ENCODE results near the gene BCDIN3D. TPM values are rescaled to one million over a fixed set of nuclear protein-coding genes. Genes with fewer than 3 reads are reported as not detected.
A peak's percentile ranks its signal among the peaks of the same experiment; 100 is the strongest.
"Not testable (repeated sequence)": the region's sequence is repeated elsewhere in the genome, so short reads cannot be mapped to it uniquely, and the experiment has no call there.

The BCDIN3D gene, protein sequence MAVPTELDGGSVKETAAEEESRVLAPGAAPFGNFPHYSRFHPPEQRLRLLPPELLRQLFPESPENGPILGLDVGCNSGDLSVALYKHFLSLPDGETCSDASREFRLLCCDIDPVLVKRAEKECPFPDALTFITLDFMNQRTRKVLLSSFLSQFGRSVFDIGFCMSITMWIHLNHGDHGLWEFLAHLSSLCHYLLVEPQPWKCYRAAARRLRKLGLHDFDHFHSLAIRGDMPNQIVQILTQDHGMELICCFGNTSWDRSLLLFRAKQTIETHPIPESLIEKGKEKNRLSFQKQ
- 3.7 TPM for polyA plus RNA-seq (2013, experiment 1 of 2; ENCODE audit: insufficient read length)
- 3.4 TPM for polyA plus RNA-seq (2013, experiment 2 of 2; ENCODE audit: insufficient read length)

DNA sequence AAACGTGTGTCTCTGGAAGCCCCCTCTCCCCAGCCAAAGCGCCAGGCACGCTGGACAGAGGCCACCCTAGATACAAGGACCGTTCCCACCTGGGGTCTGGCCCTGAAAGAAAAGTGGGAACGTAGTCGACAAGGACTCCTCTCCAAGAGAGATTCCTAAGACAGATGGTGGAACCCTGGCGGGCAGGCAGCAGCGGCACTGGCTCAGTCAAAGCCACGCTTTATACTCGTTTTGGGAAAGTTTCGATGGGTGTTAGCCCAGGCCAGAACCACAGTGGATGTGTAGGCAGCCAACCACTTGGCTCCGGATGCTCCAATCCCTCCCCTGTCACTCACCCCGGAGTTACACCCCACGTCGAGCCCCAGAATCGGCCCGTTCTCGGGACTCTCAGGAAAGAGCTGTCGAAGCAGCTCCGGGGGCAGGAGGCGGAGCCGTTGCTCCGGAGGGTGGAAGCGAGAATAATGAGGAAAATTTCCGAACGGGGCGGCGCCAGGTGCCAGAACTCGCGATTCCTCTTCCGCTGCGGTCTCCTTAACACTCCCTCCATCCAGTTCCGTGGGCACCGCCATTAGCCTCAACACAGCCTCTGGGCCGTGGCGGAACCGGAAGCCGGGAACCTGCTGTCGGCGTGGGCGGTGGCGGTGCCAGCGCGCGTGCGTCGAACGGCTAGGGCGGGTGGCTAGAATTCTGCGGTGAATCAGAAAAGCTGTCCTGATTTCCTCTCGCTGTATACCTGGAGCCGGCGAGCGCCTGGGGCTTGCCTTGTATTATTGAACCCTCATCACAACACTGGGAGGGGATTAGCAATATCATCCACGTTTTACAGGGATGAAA lies at the start of gene BCDIN3D:
Gene BCDIN3D, minus strand, starts transcription at position 588 of the 834 bp plus-strand sequence. Its CDS starts 19 bp downstream, at position 569.
- DNase-seq, result peak; percentile 92

GRCh38 chr12:49892084-49892731 lies 49.3 kb upstream of the BCDIN3D start:
- no peak for DNase-seq

GRCh38 chr12:49891476-49891875 lies 48.6 kb upstream of the BCDIN3D start:
- no peak for DNase-seq

DNA sequence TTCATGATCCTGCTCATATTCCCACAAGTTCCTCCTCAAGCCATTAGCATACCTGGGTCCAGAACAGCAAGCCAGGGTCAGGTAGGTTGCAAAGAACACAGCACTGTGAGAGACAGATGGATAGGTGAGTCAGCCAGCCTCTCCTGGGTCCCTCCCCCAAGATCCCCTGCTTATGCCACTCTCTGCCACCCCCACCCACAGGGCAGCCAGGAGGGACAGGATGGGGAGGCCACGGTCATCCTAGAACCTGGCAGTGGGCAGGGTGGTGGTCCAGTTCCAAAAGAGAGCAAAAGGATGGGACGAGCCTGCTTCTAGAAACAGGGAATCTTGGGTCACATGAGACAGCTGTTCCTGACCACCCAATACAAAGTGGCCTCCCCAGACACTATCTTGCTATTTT lies 48.1 kb upstream of the BCDIN3D start:
- DNase-seq, result no peak

- no peak for DNase-seq
Observed at GRCh38 chr12:49890096-49890461, 47.2 kb upstream of the BCDIN3D start.

GRCh38 chr12:49889361-49890095 lies 46.6 kb upstream of the BCDIN3D start:
- no peak for DNase-seq

- DNase-seq, result no peak
Observed at GRCh38 chr12:49888461-49889151, 45.7 kb upstream of the BCDIN3D start.

DNA sequence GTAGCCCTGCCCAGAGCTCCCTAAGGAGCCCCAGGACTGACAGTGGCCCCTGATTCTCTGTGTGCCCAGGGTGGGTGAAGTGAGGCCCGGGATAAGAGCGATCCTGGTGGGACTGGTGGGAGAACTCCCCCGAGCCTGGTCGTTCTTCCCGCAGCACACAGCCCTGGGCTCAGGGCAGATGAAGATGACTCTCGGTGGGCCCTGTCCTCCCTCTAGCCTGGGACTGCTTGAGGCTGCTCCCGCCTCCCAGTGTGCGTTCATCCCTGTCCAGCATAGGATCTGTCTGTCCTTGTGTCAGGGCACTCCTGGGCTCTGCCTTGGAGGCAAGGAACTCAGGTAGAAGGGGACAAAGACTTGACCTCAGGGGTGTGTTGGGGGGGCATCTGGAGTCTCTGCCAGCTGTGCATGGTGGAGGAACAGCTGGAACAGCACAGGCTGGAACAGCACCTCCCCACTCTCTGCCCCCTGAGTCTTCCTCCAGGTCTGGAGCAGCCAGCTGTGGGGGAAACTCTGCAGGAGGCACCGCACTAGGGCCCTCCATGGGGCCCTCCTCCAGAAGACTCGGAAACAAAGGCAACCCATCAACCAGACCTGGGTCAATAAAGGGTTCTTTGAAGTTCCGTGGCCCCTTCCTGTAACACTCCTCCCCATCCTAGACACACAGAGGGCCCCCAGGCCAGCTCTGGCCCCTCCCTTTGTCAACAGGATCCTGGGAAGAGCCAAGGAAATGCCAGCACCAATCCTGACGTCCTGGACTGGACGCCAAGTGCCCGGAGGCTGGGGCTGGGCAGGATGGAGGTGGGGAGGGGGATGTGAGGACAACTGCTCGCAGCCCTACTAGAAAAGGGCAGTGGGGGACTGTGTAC lies 44.9 kb upstream of the BCDIN3D start:
- no peak for DNase-seq

DNA sequence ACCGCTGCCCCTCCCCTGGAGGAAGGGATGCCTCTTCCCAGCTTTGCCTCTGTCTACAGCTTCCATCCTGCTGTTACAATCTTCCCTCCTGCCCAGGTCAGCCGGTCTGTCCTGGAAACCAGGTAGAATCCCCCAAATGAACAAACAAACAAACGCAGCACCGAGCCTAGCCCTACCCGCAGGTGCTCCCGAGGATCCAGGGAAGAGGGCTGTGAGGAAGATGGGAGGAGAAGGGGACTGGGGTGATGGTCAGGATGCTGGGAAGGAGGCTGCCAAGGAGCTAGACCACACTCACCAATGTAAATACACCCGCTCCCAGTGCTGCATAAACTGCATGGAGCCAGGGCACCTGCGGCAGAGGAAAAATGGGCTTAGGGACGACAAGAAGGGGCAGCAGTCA lies 44.2 kb upstream of the BCDIN3D start:
- DNase-seq, result no peak

DNA sequence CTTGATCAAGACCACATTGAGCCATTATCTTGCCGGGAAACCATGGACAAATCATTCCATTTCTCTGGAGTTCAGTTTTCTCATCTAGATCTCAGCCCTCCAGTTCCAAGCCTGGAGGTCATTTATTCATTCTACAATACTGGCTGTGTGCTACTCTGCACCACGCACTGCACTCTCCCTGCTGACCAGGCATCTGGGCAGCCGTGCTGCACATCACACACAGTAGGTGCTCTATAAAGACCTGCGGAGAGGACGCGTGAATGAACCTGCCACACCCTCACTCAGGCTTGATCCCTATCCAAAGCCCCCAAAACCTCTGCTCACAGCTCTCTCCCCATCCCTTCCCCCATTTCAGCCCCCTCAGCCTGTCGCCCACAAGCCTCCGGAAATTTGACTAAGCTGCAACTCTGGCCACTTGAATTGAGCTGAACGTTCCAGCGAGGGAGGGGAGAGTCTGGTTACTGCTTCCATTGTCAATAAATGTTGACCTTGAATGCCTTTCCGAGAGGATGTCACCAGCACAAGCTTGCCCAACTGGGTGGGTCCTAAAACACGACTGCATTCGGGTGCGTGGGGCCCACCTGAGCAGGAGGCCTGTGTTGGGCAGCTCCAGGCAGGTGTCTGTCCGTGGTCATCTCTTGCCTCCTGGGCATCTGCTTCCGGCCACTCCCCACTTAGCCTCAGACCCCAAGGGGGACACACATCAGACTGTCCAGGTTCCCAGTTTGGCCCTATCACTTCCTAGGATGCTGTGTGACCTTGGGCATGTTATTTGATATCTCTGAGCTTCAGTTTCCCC lies 43.0 kb upstream of the BCDIN3D start:
- DNase-seq, result no peak

GRCh38 chr12:49885118-49885517 lies 42.2 kb upstream of the BCDIN3D start:
- no peak for DNase-seq

- DNase-seq, result no peak
Observed at GRCh38 chr12:49882851-49883464, 40.1 kb upstream of the BCDIN3D start.

- DNase-seq, result no peak
Observed at GRCh38 chr12:49882248-49882850, 39.4 kb upstream of the BCDIN3D start.

DNA sequence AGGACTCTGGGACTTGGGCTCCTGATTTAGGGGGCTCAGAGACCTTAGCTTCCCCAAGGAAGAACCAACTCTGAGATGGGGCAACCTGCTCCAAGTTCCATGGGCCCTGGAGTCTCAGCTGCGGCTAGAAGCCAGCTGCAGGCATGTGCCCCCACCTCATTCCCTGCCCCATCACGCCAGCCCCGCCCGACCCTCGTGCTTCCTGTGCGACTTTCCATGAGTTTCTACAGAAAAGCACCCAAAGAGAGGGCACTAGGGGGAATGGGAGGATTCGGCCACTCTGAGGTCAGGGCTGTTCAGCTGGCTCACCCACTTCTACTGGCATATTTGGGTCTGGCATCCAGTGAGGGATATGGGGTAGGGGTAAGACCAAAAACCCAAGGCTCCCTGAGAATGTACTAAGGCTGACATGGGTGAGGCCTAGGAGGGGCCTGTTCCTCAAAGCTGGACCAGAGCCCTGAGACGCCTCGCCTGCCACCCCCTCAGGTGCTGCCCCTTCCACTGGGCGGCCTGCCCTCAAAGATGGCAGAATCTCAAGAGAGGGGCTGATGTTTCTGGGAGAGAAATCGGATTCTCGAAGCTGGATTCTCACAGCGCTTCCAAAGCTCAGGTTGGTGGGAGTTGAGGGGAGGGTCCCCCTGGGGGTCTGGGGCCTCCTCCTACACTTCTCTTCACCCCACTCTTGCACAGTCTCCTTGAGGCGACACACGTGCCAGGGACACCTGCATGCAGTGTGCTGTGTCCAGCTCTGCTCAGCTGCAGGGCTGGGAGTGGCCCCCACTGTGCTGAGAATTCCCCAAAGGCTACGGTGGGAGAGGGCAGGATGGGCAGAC lies 38.7 kb upstream of the BCDIN3D start:
- no peak for DNase-seq

DNA sequence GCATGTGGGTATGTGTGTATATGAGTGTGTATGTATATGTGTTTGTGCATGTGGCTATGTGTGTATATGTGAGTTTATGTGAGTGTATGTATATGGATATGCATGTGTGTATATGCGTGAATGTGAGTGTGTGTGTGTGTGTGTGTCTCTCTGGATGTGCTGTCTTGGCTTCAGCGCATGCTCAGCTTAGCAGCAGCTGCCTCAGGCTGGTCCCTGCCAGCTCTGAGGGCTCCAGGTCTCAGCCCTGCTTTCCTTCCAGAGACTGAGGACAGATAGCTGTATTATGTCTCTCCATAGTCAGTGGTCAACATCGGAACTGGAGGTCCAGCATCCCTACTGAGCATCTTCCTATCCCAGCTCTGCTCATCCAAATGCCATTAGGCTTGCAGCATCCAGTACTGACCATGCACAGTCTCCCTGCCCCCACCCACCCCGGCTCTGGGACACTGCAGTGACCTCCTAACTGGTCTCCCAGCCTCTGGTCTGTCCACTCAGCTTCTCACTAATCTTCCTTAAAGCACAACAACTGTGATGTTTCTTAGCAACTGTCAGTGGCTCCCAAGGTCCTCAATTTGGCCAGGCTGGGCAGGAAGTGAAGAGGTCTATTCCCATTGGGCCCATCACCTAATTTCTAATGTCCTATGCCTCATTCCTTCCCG lies 38.0 kb upstream of the BCDIN3D start:
- no peak for DNase-seq

DNA sequence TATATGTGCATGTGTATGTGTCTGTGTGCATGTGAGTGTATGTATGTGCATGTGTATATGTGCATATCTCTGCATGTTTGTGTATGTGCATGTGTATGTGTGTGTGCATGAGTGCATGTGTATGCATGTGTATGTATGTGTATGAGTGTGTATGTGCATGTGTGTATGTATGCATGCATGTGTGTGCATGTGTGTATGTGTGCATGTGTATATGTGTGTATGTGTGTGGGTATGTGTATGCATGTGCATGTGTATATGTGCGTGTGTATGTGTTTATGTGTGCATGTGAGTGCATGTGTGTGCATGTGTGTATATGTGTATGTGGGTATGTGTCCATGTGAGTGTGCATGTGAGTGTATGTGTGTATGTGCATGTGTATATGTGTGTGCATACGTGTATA lies 36.2 kb upstream of the BCDIN3D start:
- not testable (repeated sequence) for DNase-seq

- DNase-seq, result no peak
Observed at GRCh38 chr12:49878021-49878420, 35.1 kb upstream of the BCDIN3D start.

DNA sequence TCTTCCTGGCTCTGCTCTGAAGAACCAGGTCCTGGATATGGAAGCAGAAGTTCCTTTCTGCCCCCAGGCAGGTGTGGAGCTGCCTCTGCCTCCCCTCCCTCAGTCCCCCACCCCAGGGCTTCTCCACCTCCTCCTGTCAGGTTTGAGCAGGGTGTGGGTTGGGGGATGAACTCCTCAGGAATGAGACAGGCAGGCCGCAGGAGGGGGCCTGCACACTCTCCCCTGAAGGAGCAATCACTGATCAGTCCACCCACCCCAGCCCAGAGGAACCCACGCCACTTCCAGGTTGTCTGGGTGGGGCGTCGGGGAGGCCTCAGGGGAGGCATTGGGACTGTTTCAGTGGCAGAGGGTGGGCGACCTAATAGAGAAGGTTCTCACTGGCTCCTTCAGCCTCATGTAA lies 34.2 kb upstream of the BCDIN3D start:
- no peak for DNase-seq

All from fibroblast of skin of back (primary cell).